Lower leg skin (tissue), 3 donors: ENCODE results near the gene WDR5.

Source experiments
- CTCF ChIP-seq, 3 donors: fragments of 450-650 bp; IDR thresholded peaks; one replicate each; pipeline ENCODE4 v1.5.1; 2016; ENCODE audit warnings: antibody characterized with exemption in 3 of 3, mild to moderate bottlenecking in 3 of 3, moderate library complexity in 2 of 3
- POLR2A ChIP-seq, 2 donors: fragments of 450-650 bp; IDR thresholded peaks; one replicate each; pipeline ENCODE4 v1.6.1; 2016 to 2017; ENCODE audit warnings: antibody characterized with exemption in 2 of 2, mild to moderate bottlenecking in 1 of 2, moderate library complexity in 1 of 2

- TF ChIP-seq CTCF (IDR thresholded peaks at IDR 0.05), result no peak
- no peak for TF ChIP-seq POLR2A (IDR thresholded peaks at IDR 0.05)
Observed at GRCh38 chr9:134125413-134126095, 10.3 kb upstream of the WDR5 start.
